T-cell (primary cell): Measurements from ENCODE around the gene ERGIC1. TPM values are rescaled to one million over a fixed set of nuclear protein-coding genes. Genes with fewer than 3 reads are reported as not detected.
A peak's percentile ranks its signal among the peaks of the same experiment; 100 is the strongest.
"Not testable (repeated sequence)": the region's sequence is repeated elsewhere in the genome, so short reads cannot be mapped to it uniquely, and the experiment has no call there.

Source experiments
- ATAC-seq, 4 experiments: fragments of 200-7000 bp in 3 of 4; fragments of 150-1000 bp in 1 of 4; cut with Tn5 transposase; replicated peaks in 1 of 4; 1 replicate in 3 of 4; 2 replicates in 1 of 4; pipeline ENCODE4 v1.10.0; 2021; ENCODE audit warnings: moderate library complexity in 3 of 4, mild to moderate bottlenecking in 2 of 4, moderate number of reproducible peaks in 1 of 4
- CTCF ChIA-PET, 2 donors: fragments of 300-600 bp; sonication (Branson Sonifier 250); formaldehyde crosslinking; loops; one replicate each; lab custom pipeline; 2022; ENCODE audit warnings: antibody characterized with exemption in 2 of 2; lab: Charles Lee
- POLR2A ChIA-PET, 2 donors: fragments of 300-600 bp; sonication (Branson Sonifier 250); formaldehyde crosslinking; loops; one replicate each; lab custom pipeline; 2022; ENCODE audit warnings: antibody characterized with exemption in 2 of 2; lab: Charles Lee
- DNase-seq, 35 experiments: peaks; one replicate each; pipeline versions ENCODE4 v3.0.0 to v3.0.0-alpha.2; 2013 to 2023
- H3K27ac ChIP-seq: one replicate; pipeline ENCODE4 v1.5.1; 2013; ENCODE audit warnings: low read length
- H3K27me3 ChIP-seq, 2 experiments: replicated peaks in 1 of 2; 1 replicate in 1 of 2; 2 replicates in 1 of 2; pipeline versions ENCODE4 v1.6.1 to v1.7.0; 2013; ENCODE audit warnings: low read length in 1 of 2, mixed read lengths in 1 of 2; ENCODE audit not compliant: control insufficient read depth in 2 of 2, insufficient read depth in 2 of 2; ENCODE audit errors: extremely low read depth in 1 of 2
- H3K36me3 ChIP-seq, 2 donors: 1 replicate in 1 of 2; 2 replicates in 1 of 2; pipeline versions ENCODE4 v1.6.1 to v1.7.0; 2013; ENCODE audit warnings: low read length in 1 of 2; ENCODE audit not compliant: control insufficient read depth in 2 of 2, insufficient read depth in 1 of 2; ENCODE audit errors: extremely low read depth in 1 of 2
- H3K4me1 ChIP-seq, 2 experiments: 1 replicate in 1 of 2; 2 replicates in 1 of 2; pipeline versions ENCODE4 v1.6.1 to v1.7.0; 2013; ENCODE audit warnings: low read length in 2 of 2, mixed read lengths in 1 of 2; ENCODE audit not compliant: insufficient read depth in 2 of 2, control insufficient read depth in 1 of 2; ENCODE audit errors: extremely low read depth in 1 of 2
- H3K4me3 ChIP-seq, 2 donors: 1 replicate in 1 of 2; 2 replicates in 1 of 2; pipeline versions ENCODE4 v1.5.1 to v1.7.0; 2013; ENCODE audit warnings: mild to moderate bottlenecking in 2 of 2, low read length in 1 of 2, moderate library complexity in 1 of 2; ENCODE audit not compliant: control insufficient read depth in 1 of 2; ENCODE audit errors: extremely low read depth in 1 of 2
- H3K9me3 ChIP-seq: 2 replicates; pipeline ENCODE4 v1.7.0; 2013
- H3K27ac Mint-ChIP-seq, 2 donors: one replicate each; pipeline ENCODE4 v1.8.0; 2020 to 2021; ENCODE audit warnings: mild to moderate bottlenecking in 2 of 2, mixed read lengths in 2 of 2
- H3K27me3 Mint-ChIP-seq, 2 donors: one replicate each; pipeline ENCODE4 v1.8.0; 2021 to 2022; ENCODE audit warnings: mixed read lengths in 2 of 2
- H3K36me3 Mint-ChIP-seq: one replicate; pipeline ENCODE4 v1.8.0; 2021; ENCODE audit warnings: mixed read lengths
- H3K4me1 Mint-ChIP-seq, 3 donors: one replicate each; pipeline ENCODE4 v1.8.0; 2020 to 2022; ENCODE audit warnings: mixed read lengths in 3 of 3, mild to moderate bottlenecking in 1 of 3
- H3K4me3 Mint-ChIP-seq, 3 donors: one replicate each; pipeline ENCODE4 v1.8.0; 2020 to 2022; ENCODE audit warnings: mild to moderate bottlenecking in 3 of 3, mixed read lengths in 3 of 3, moderate library complexity in 3 of 3
- H3K9me3 Mint-ChIP-seq, 3 donors: one replicate each; pipeline ENCODE4 v1.8.0; 2020 to 2022; ENCODE audit warnings: mixed read lengths in 3 of 3
- WGBS: methylation state at CpG from one replicate; pipeline ENCODE4 v1.1.5; 2013; ENCODE audit warnings: missing lambda C conversion rate; ENCODE audit not compliant: insufficient coverage; 5-methylcytosine and 5-hydroxymethylcytosine counted together
- total RNA-seq, 35 experiments: library from RNA in 6 of 35; stranded (reverse) in 6 of 35; fragments of 120-200 nt in 1 of 35; gene quantifications; one replicate each; pipeline versions ENCODE4 v1.2.1 to v1.2.4 and lab custom pipeline; 2013 to 2026

Gene ERGIC1
- total RNA-seq, 5 donors from 2014 or later (not counting 1 experiment from before 2014, with no cell fraction given), result 45.5 to 67.7 (median 46.8) TPM

GRCh38 chr5:172805736-172806255, 28.3 kb upstream of the ERGIC1 start:
- Histone ChIP-seq H3K27ac (peak overlapping the region; percentile 36), H3K36me3 (no peaks in the 10 kb centered on the region), H3K4me3 (no peak overlapping the region), H3K27me3 (peaks cover 0 to 3% of the 10 kb centered on the region in 2 experiments), H3K4me1 (peaks cover 0 to 14% of the 10 kb centered on the region in 2 experiments), H3K9me3 (no peaks in the 10 kb centered on the region)
- 98% methylated on average over 6 of the region's 9 CpGs for WGBS
- Mint-ChIP-seq H3K27me3 (no peaks in the 10 kb centered on the region), H3K27ac (peak overlapping the region; percentile 68 to 75), H3K36me3 (no peaks in the 10 kb centered on the region), H3K4me1 (peaks cover 12 to 19% (median 15%) of the 10 kb centered on the region in 3 donors), H3K9me3 (no peaks in the 10 kb centered on the region), H3K4me3 (no peak overlapping the region)
- ChIA-PET POLR2A (no interaction called here), CTCF (no interaction called here)
- DNase-seq, result no peak
- no peak for ATAC-seq

GRCh38 chr5:172806897-172807672, 27.0 kb upstream of the ERGIC1 start:
- DNase-seq (peak; percentile 57 to 88 (median 79)), ATAC-seq (peak; percentile 93 to 99 (median 98))
- peaks cover 12 to 19% (median 15%) of the 10 kb centered on the region in 3 donors for H3K4me1 Mint-ChIP-seq
- Histone ChIP-seq H3K27ac (peak overlapping the region; percentile 59), H3K4me1 (peaks cover 0 to 14% of the 10 kb centered on the region in 2 experiments), H3K36me3 (no peaks in the 10 kb centered on the region), H3K27me3 (peaks cover 0 to 3% of the 10 kb centered on the region in 2 experiments), H3K9me3 (no peaks in the 10 kb centered on the region), H3K4me3 (peak overlapping the region; percentile 32 to 38)
- ChIA-PET CTCF (interaction anchor here (0.6 to 1.2 kb wide), 7 partner anchors 29 to 175 kb away, joined by 3 to 13 read pairs (median 5); no protein-coding TSS in a partner anchor), POLR2A (interaction anchor here (0.5 to 1.6 kb wide), 11 partner anchors 16 to 1550 kb away, joined by 3 to 39 read pairs (median 5); partner anchors contain the start of gene DUSP1 (in 1 of the 2))
- WGBS, result 43% methylated on average over 11 of the region's 24 CpGs
- no peaks in the 10 kb centered on the region for H3K27me3 Mint-ChIP-seq
- peak overlapping the region; percentile 71 to 85 (median 78) for H3K4me3 Mint-ChIP-seq
- H3K36me3 Mint-ChIP-seq, result no peaks in the 10 kb centered on the region
- H3K27ac Mint-ChIP-seq, result peak overlapping the region; percentile 80 to 93
- H3K9me3 Mint-ChIP-seq, result no peaks in the 10 kb centered on the region

- Mint-ChIP-seq H3K36me3 (no peaks in the 10 kb centered on the region), H3K4me3 (peak overlapping the region; percentile 71 to 85 (median 78)), H3K27ac (peak overlapping the region; percentile 80 to 93), H3K9me3 (no peaks in the 10 kb centered on the region), H3K27me3 (no peaks in the 10 kb centered on the region), H3K4me1 (peaks cover 12 to 19% (median 15%) of the 10 kb centered on the region in 3 donors)
- WGBS, result 89% methylated on average over 4 of the region's 11 CpGs
- no peaks in the 10 kb centered on the region for H3K9me3 ChIP-seq
- DNase-seq, result no peak
- H3K27me3 ChIP-seq, result peaks cover 0 to 3% of the 10 kb centered on the region in 2 experiments
- ChIA-PET POLR2A (interaction anchor here (0.5 to 1.6 kb wide), 10 partner anchors 17 to 1549 kb away, joined by 3 to 39 read pairs (median 5); partner anchors contain the start of gene DUSP1 (in 1 of the 2)), CTCF (interaction anchor here (0.6 to 1.2 kb wide), 7 partner anchors 30 to 174 kb away, joined by 3 to 13 read pairs (median 5); no protein-coding TSS in a partner anchor)
- peak overlapping the region; percentile 32 to 38 for H3K4me3 ChIP-seq
- peaks cover 0 to 14% of the 10 kb centered on the region in 2 experiments for H3K4me1 ChIP-seq
- H3K36me3 ChIP-seq, result no peaks in the 10 kb centered on the region
- peak overlapping the region; percentile 59 for H3K27ac ChIP-seq
- no peak for ATAC-seq
Observed at GRCh38 chr5:172807766-172808311, 26.2 kb upstream of the ERGIC1 start.

GRCh38 chr5:172809774-172810173, 24.3 kb upstream of the ERGIC1 start:
- no peak for DNase-seq
- no peak overlapping the region for H3K27ac Mint-ChIP-seq
- WGBS, result no CpG with 5 or more reads among the region's 2 CpGs

GRCh38 chr5:172810996-172811395, 23.1 kb upstream of the ERGIC1 start:
- H3K27ac Mint-ChIP-seq, H3K4me3 Mint-ChIP-seq, H3K9me3 Mint-ChIP-seq, H3K4me3 ChIP-seq, POLR2A ChIA-PET, H3K9me3 ChIP-seq, DNase-seq, H3K36me3 Mint-ChIP-seq, H3K27me3 Mint-ChIP-seq, H3K27ac ChIP-seq, ATAC-seq, H3K27me3 ChIP-seq, H3K36me3 ChIP-seq: not testable (repeated sequence)
- peaks cover 12 to 19% (median 15%) of the 10 kb centered on the region in 3 donors for H3K4me1 Mint-ChIP-seq
- CTCF ChIA-PET, result interaction anchor here in 1 of 2 donors (0.7 kb wide), 1 partner anchor 521 kb away, joined by 3 read pairs; no protein-coding TSS in a partner anchor
- WGBS, result no CpG with 5 or more reads among the region's 4 CpGs
- H3K4me1 ChIP-seq, result peaks cover 0 to 14% of the 10 kb centered on the region in 2 experiments

More at GRCh38 chr5:172809774-172810173, 24.3 kb upstream of the ERGIC1 start:
- Mint-ChIP-seq H3K9me3 (no peaks in the 10 kb centered on the region), H3K27me3 (no peaks in the 10 kb centered on the region), H3K36me3 (no peaks in the 10 kb centered on the region), H3K4me3 (no peak overlapping the region), H3K4me1 (peaks cover 12 to 19% (median 15%) of the 10 kb centered on the region in 3 donors)
- CTCF ChIA-PET, result no interaction called here
- Histone ChIP-seq H3K9me3 (no peaks in the 10 kb centered on the region), H3K27ac (no peak overlapping the region), H3K4me1 (peaks cover 0 to 14% of the 10 kb centered on the region in 2 experiments), H3K36me3 (no peaks in the 10 kb centered on the region), H3K4me3 (no peak overlapping the region), H3K27me3 (peaks cover 0 to 3% of the 10 kb centered on the region in 2 experiments)
- ATAC-seq, result no peak
- POLR2A ChIA-PET, result no interaction called here

- CTCF ChIA-PET, result no interaction called here
- Histone ChIP-seq H3K4me3 (no peak overlapping the region), H3K4me1 (no peaks in the 10 kb centered on the region), H3K9me3 (no peaks in the 10 kb centered on the region), H3K36me3 (no peaks in the 10 kb centered on the region), H3K27ac (no peak overlapping the region), H3K27me3 (no peaks in the 10 kb centered on the region)
- Mint-ChIP-seq H3K4me1 (no peaks in the 10 kb centered on the region), H3K9me3 (no peaks in the 10 kb centered on the region), H3K4me3 (no peak overlapping the region), H3K27me3 (no peaks in the 10 kb centered on the region), H3K36me3 (no peaks in the 10 kb centered on the region), H3K27ac (no peak overlapping the region)
- no CpG with 5 or more reads among the region's 7 CpGs for WGBS
- ATAC-seq (no peak), DNase-seq (no peak)
- POLR2A ChIA-PET, result no interaction called here
Observed at GRCh38 chr5:172815631-172816030, 18.4 kb upstream of the ERGIC1 start.
